Immature natural killer cell (primary cell): ENCODE data around the gene FADS3. TPM values are rescaled to one million over a fixed set of nuclear protein-coding genes. Genes with fewer than 3 reads are reported as not detected.
A peak's percentile ranks its signal among the peaks of the same experiment; 100 is the strongest.

ENCODE experiments used
- DNase-seq, 3 donors: peaks; one replicate each; pipeline ENCODE4 v3.0.0; 2022; ENCODE audit warnings: mixed read lengths in 1 of 3
- H3K27ac Mint-ChIP-seq, 6 donors: one replicate each; pipeline ENCODE4 v1.8.0; 2020; ENCODE audit warnings: mixed read lengths in 6 of 6, mild to moderate bottlenecking in 5 of 6, inconsistent platforms in 4 of 6, moderate library complexity in 3 of 6
- H3K27me3 Mint-ChIP-seq, 3 donors: one replicate each; pipeline ENCODE4 v1.8.0; 2020 to 2021; ENCODE audit warnings: low read depth in 3 of 3, mild to moderate bottlenecking in 3 of 3, mixed read lengths in 3 of 3, moderate library complexity in 3 of 3, inconsistent platforms in 1 of 3
- H3K36me3 Mint-ChIP-seq, 3 donors: one replicate each; pipeline ENCODE4 v1.8.0; 2020; ENCODE audit warnings: mixed read lengths in 3 of 3, inconsistent platforms in 2 of 3, mild to moderate bottlenecking in 2 of 3
- H3K4me1 Mint-ChIP-seq, 2 donors: one replicate each; pipeline ENCODE4 v1.8.0; 2020; ENCODE audit warnings: inconsistent platforms in 2 of 2, mild to moderate bottlenecking in 2 of 2, mixed read lengths in 2 of 2, moderate library complexity in 1 of 2
- H3K4me3 Mint-ChIP-seq, 5 donors: one replicate each; pipeline ENCODE4 v1.8.0; 2020; ENCODE audit warnings: mild to moderate bottlenecking in 5 of 5, mixed read lengths in 5 of 5, inconsistent platforms in 3 of 5, moderate library complexity in 3 of 5
- H3K9me3 Mint-ChIP-seq, 6 donors: one replicate each; pipeline ENCODE4 v1.8.0; 2020; ENCODE audit warnings: mild to moderate bottlenecking in 6 of 6, mixed read lengths in 6 of 6, inconsistent platforms in 4 of 6, moderate library complexity in 3 of 6
- polyA plus RNA-seq, 3 donors: library from polyadenylated mRNA; unstranded; fragments of 300-500 nt; fragmentation: Illumina TruSeq; gene quantifications; one replicate each; pipeline ENCODE4 v1.2.3, GENCODE V29; 2021

Gene FADS3
- polyA plus RNA-seq, 3 donors from 2014 or later, result 3.2 to 6.2 (median 3.9) TPM

GRCh38 chr11:61900251-61900650 is 8.9 kb upstream of the FADS3 start:
- peaks cover 3 to 8% (median 6%) of the 10 kb centered on the region in 3 donors for H3K27me3 Mint-ChIP-seq
- DNase-seq, result no peak
- H3K9me3 Mint-ChIP-seq, result no peaks in the 10 kb centered on the region
- H3K4me1 Mint-ChIP-seq, result peaks cover 5 to 6% of the 10 kb centered on the region in 2 donors
- H3K36me3 Mint-ChIP-seq, result no peaks in the 10 kb centered on the region
- no peak overlapping the region for H3K4me3 Mint-ChIP-seq
- H3K27ac Mint-ChIP-seq, result no peak overlapping the region

GRCh38 chr11:61899146-61899841 is 7.9 kb upstream of the FADS3 start:
- DNase-seq, result peak; percentile 87 to 89 (median 88)
- Mint-ChIP-seq H3K36me3 (no peaks in the 10 kb centered on the region), H3K9me3 (no peaks in the 10 kb centered on the region), H3K27ac (peak overlapping the region in 4 of 6 donors; percentile 6 to 76 (median 50)), H3K4me3 (peak overlapping the region in 3 of 5 donors; percentile 2 to 45 (median 17)), H3K4me1 (peaks cover 5 to 6% of the 10 kb centered on the region in 2 donors), H3K27me3 (peaks cover 3 to 9% (median 8%) of the 10 kb centered on the region in 3 donors)

- Mint-ChIP-seq H3K27ac (no peak overlapping the region), H3K27me3 (peaks cover 3 to 11% (median 8%) of the 10 kb centered on the region in 3 donors), H3K9me3 (no peaks in the 10 kb centered on the region), H3K36me3 (no peaks in the 10 kb centered on the region), H3K4me1 (peaks cover 5 to 6% of the 10 kb centered on the region in 2 donors), H3K4me3 (no peak overlapping the region)
- no peak for DNase-seq
Observed at GRCh38 chr11:61898247-61898582, 6.9 kb upstream of the FADS3 start.

GRCh38 chr11:61897387-61898246 is 6.3 kb upstream of the FADS3 start:
- DNase-seq, result peak; percentile 56 to 65 (median 57)
- Mint-ChIP-seq H3K4me3 (no peak overlapping the region), H3K4me1 (peaks cover 5 to 8% of the 10 kb centered on the region in 2 donors), H3K27me3 (peaks cover 3 to 11% (median 8%) of the 10 kb centered on the region in 3 donors), H3K9me3 (no peaks in the 10 kb centered on the region), H3K36me3 (no peaks in the 10 kb centered on the region), H3K27ac (peak overlapping the region in 1 of 6 donors; percentile 61)

- DNase-seq, result no peak
- Mint-ChIP-seq H3K27ac (no peak overlapping the region), H3K4me3 (no peak overlapping the region)
Observed at GRCh38 chr11:61896665-61897386, 5.5 kb upstream of the FADS3 start.

GRCh38 chr11:61895718-61896059 is 4.3 kb upstream of the FADS3 start:
- H3K4me3 Mint-ChIP-seq, result no peak overlapping the region
- no peaks in the 10 kb centered on the region for H3K36me3 Mint-ChIP-seq
- DNase-seq, result no peak
- H3K4me1 Mint-ChIP-seq, result peaks cover 11% of the 10 kb centered on the region in 2 donors
- peaks cover 3 to 14% (median 5%) of the 10 kb centered on the region in 3 donors for H3K27me3 Mint-ChIP-seq
- H3K9me3 Mint-ChIP-seq, result no peaks in the 10 kb centered on the region
- no peak overlapping the region for H3K27ac Mint-ChIP-seq

More at GRCh38 chr11:61896665-61897386, 5.5 kb upstream of the FADS3 start:
- Mint-ChIP-seq H3K27me3 (peaks cover 3 to 13% (median 8%) of the 10 kb centered on the region in 3 donors), H3K4me1 (peaks cover 8 to 11% of the 10 kb centered on the region in 2 donors), H3K36me3 (no peaks in the 10 kb centered on the region), H3K9me3 (no peaks in the 10 kb centered on the region)

- Mint-ChIP-seq H3K36me3 (no peaks in the 10 kb centered on the region), H3K27ac (no peak overlapping the region), H3K27me3 (peaks cover 3 to 14% (median 5%) of the 10 kb centered on the region in 3 donors), H3K4me1 (peaks cover 11% of the 10 kb centered on the region in 2 donors), H3K9me3 (no peaks in the 10 kb centered on the region), H3K4me3 (no peak overlapping the region)
- no peak for DNase-seq
Observed at GRCh38 chr11:61895046-61895717, 3.8 kb upstream of the FADS3 start.

GRCh38 chr11:61893981-61894380 is 2.6 kb upstream of the FADS3 start:
- peak overlapping the region in 3 of 6 donors; percentile 53 to 78 (median 71) for H3K27ac Mint-ChIP-seq
- no peaks in the 10 kb centered on the region for H3K9me3 Mint-ChIP-seq
- peak overlapping the region in 2 of 5 donors; percentile 3 to 8 for H3K4me3 Mint-ChIP-seq
- H3K27me3 Mint-ChIP-seq, result peaks cover 0 to 11% (median 0%) of the 10 kb centered on the region in 3 donors
- H3K36me3 Mint-ChIP-seq, result no peaks in the 10 kb centered on the region
- DNase-seq, result no peak
- H3K4me1 Mint-ChIP-seq, result peaks cover 6% of the 10 kb centered on the region in 2 donors

GRCh38 chr11:61892085-61892370 is 683 bp upstream of the FADS3 start:
- H3K4me1 Mint-ChIP-seq, result peaks cover 5 to 6% of the 10 kb centered on the region in 2 donors
- no peak for DNase-seq
- H3K27ac Mint-ChIP-seq, result peak overlapping the region in 2 of 6 donors; percentile 20 to 71
- no peaks in the 10 kb centered on the region for H3K9me3 Mint-ChIP-seq
- peak overlapping the region; percentile 57 to 85 (median 80) for H3K4me3 Mint-ChIP-seq
- no peaks in the 10 kb centered on the region for H3K36me3 Mint-ChIP-seq
- H3K27me3 Mint-ChIP-seq, result peaks cover 0 to 9% (median 0%) of the 10 kb centered on the region in 3 donors

- H3K27me3 Mint-ChIP-seq, result peaks cover 0 to 9% (median 0%) of the 10 kb centered on the region in 3 donors
- peak; percentile 22 to 26 (median 24) for DNase-seq
- H3K4me1 Mint-ChIP-seq, result peaks cover 5 to 6% of the 10 kb centered on the region in 2 donors
- no peaks in the 10 kb centered on the region for H3K9me3 Mint-ChIP-seq
- no peaks in the 10 kb centered on the region for H3K36me3 Mint-ChIP-seq
- peak overlapping the region; percentile 74 to 88 (median 81) for H3K4me3 Mint-ChIP-seq
- peak overlapping the region in 2 of 6 donors; percentile 35 to 82 for H3K27ac Mint-ChIP-seq
Observed at GRCh38 chr11:61890529-61891330, 615 bp downstream of the FADS3 start.

GRCh38 chr11:61889831-61890230 is 1.5 kb downstream of the FADS3 start:
- no peaks in the 10 kb centered on the region for H3K36me3 Mint-ChIP-seq
- H3K27ac Mint-ChIP-seq, result no peak overlapping the region
- DNase-seq, result no peak
- H3K27me3 Mint-ChIP-seq, result peaks cover 0 to 6% (median 0%) of the 10 kb centered on the region in 3 donors
- no peaks in the 10 kb centered on the region for H3K9me3 Mint-ChIP-seq
- peaks cover 5 to 6% of the 10 kb centered on the region in 2 donors for H3K4me1 Mint-ChIP-seq
- H3K4me3 Mint-ChIP-seq, result peak overlapping the region; percentile 15 to 60 (median 46)

GRCh38 chr11:61888590-61888989 is 2.8 kb downstream of the FADS3 start:
- Mint-ChIP-seq H3K27ac (no peak overlapping the region), H3K27me3 (peaks cover 0 to 6% (median 0%) of the 10 kb centered on the region in 3 donors), H3K36me3 (no peaks in the 10 kb centered on the region), H3K4me3 (no peak overlapping the region), H3K9me3 (no peaks in the 10 kb centered on the region), H3K4me1 (peaks cover 5 to 6% of the 10 kb centered on the region in 2 donors)
- no peak for DNase-seq
